Coronary artery (tissue), 2 donors: ENCODE data around the gene KDELR3.

Experiments
- DNase-seq: peaks from one replicate; pipeline ENCODE4 v3.0.0-alpha.2; 2017; ENCODE audit warnings: low spot score
- H3K27ac ChIP-seq, 2 donors: fragments of 200-600 bp; sonication (generic); one replicate each; pipeline ENCODE4 v1.5.1; 2016 to 2019
- H3K4me3 ChIP-seq: fragments of 200-600 bp; sonication (generic); 2 replicates; pipeline ENCODE4 v1.5.1; 2016; ENCODE audit warnings: mild to moderate bottlenecking, moderate library complexity
- TF ChIP-seq, protein P1 (sequence below): fragments of 200-600 bp; sonication (generic); IDR thresholded peaks from one replicate; pipeline ENCODE4 v1.5.1; 2019; ENCODE audit warnings: antibody characterized with exemption

KDELR3 gene

GRCh38 chr22:38467904-38468442 is at the start of gene KDELR3:
KDELR3 (plus strand) TSS chr22:38468096; CDS start chr22:38468234, 138 bp downstream.
- peak within 1 kb of the TSS; percentile 31 to 63 for H3K27ac ChIP-seq
- peak within 1 kb of the TSS; percentile 85 for H3K4me3 ChIP-seq
- TF ChIP-seq, protein P1, sequence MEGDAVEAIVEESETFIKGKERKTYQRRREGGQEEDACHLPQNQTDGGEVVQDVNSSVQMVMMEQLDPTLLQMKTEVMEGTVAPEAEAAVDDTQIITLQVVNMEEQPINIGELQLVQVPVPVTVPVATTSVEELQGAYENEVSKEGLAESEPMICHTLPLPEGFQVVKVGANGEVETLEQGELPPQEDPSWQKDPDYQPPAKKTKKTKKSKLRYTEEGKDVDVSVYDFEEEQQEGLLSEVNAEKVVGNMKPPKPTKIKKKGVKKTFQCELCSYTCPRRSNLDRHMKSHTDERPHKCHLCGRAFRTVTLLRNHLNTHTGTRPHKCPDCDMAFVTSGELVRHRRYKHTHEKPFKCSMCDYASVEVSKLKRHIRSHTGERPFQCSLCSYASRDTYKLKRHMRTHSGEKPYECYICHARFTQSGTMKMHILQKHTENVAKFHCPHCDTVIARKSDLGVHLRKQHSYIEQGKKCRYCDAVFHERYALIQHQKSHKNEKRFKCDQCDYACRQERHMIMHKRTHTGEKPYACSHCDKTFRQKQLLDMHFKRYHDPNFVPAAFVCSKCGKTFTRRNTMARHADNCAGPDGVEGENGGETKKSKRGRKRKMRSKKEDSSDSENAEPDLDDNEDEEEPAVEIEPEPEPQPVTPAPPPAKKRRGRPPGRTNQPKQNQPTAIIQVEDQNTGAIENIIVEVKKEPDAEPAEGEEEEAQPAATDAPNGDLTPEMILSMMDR: no peak
- DNase-seq: no peak

DNA sequence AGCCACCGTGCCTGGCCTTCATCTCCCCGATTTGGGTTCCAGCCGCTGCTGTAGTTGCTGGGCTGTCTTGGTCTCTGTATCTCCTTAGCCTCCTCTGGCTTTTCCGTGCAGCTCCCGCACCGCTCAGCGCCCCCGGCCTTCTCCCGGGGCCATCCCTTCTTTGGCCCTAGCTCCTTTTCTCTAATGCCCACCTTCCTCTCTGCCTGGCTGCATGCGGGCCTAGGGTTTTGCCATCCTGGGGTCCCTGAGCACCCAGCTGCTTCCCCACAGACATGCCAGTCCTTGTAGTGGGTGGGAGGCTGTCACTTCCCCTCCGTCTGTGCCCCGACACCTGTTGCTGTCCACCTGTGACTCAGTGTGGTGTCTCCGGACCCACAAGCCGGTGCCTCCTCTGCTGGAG is 49.3 kb upstream of the KDELR3 start:
- TF ChIP-seq, protein P1: no peak
- Histone ChIP-seq H3K27ac (no peak overlapping the region), H3K4me3 (no peak overlapping the region)
- no peak for DNase-seq

DNA sequence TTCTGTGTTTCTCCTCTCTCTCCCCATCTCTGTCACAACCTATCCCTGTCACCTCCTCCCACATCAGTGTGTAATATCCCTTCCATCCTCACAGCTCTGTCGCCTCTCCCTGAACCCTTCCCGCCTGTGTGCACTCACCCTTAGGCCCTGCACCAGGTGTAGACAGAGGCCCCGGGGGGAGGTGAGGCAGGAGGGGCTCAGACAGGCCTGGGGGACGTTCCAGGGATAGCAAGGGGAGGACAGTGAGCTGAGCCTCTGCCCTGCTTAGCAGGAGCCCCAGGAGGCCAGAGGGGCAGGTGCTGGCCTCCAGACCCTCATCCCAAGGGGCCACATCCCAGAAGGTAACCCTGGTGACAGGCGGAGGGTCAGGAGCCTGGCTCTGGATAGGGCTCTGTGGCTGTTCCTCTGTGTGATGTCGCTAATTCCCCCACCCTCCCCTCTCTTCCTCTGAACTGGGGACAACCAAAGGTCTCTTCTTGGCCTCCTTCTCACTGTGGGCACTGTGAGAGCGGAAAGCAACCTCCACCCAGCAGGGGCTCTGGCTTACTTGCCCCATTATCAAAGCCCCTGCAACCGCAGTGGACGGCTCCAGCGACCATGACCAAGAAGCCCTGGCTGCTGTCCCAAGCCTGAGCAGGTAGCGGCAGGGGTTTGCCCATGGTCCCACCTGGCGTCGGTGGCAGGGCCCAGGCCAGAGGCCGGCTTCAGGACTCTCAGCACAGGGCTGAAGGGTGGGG is 48.6 kb upstream of the KDELR3 start:
- TF ChIP-seq, protein P1: no peak
- no peak overlapping the region for H3K27ac ChIP-seq
- H3K4me3 ChIP-seq: no peak overlapping the region
- DNase-seq: no peak

- TF ChIP-seq, protein P1: no peak
- Histone ChIP-seq H3K27ac (no peak overlapping the region), H3K4me3 (no peak overlapping the region)
- DNase-seq: no peak
Measured at GRCh38 chr22:38419858-38420160, 48.1 kb upstream of the KDELR3 start.

DNA sequence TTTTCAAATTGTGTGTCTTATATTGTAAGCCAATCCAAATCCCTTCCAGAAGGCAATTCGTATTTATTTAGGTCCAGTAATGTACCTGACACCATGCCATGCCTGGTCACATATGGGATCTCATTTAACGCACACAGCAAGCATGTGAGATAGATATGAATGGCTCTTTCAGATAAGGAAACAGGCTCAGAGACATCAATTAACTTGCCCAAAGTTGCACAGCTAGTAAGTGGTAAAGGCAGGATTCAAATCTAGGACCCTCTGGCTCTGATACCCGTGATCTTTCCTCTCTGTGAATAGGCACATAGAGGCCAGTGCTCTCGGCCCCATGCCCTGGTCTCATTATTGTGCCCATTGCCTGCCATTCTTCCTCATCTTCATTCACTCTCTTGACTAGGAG is 47.2 kb upstream of the KDELR3 start:
- no peak overlapping the region for H3K27ac ChIP-seq
- TF ChIP-seq, protein P1: no peak
- DNase-seq: no peak
- no peak overlapping the region for H3K4me3 ChIP-seq

DNA sequence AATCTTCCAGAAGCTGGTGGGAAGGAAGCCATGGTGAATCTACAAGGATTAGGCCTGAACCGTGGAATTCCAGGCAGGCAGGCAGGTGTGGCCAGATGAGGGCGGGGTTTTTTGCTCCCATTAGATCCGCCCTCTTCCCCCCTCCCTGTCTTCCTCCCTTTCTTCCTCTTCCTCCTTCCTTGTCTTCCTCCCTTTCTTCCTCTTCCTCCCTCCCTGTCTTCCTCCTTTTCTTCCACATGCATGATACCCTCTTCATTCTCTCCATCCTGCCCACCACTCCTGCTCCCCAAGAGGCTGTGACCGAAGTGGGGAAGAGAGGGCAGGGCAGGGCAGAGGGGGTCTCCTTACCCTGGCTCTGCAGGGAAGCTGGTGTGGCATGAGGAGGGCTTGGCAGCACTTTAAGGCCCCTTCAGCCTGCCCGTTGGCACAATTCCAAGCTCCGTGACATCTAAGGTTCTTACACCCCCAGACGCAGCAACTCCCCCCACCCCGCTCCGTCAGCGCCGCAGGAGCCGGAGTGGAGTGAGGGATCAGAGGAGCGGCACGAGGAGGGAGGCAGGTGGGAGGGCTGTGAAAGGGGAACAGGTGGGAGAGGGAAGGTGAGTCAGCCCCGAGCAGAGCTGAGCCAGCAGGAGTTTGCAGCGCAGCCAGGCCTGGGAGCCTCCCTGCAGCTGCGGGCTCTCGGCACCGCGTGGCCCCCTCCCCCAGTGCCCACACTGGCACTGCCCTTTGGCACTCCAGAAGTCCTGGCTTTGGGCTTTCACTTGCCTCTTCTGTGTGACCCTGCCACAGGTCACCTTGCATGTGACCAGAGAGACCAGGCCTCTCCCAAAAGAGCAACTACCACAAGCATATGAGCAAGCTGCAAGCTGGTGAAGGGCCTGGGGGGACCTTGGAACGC is 45.0 kb upstream of the KDELR3 start:
- DNase-seq: no peak
- TF ChIP-seq, protein P1: no peak
- no peak overlapping the region for H3K27ac ChIP-seq
- no peak overlapping the region for H3K4me3 ChIP-seq
